ENCODE results near the gene SETD1B.

Gene SETD1B

GRCh38 chr12:121762269-121762668 is 41.5 kb upstream of the SETD1B start:
- 0 out of 3 replicates have a peak, but pooled peaks have one; percentile 10 for ATAC-seq
- TF ChIP-seq ZC3H10 (CRISPR knock-in tag; IDR thresholded peaks at IDR 0.05) (no peak), POU6F1 (CRISPR knock-in tag; IDR thresholded peaks at IDR 0.05; ENCODE audit: borderline replicate concordance, low read depth) (no peak), ZFP30 (CRISPR knock-in tag; IDR thresholded peaks at IDR 0.05) (no peak), ZFP3 (CRISPR knock-in tag; IDR thresholded peaks at IDR 0.05) (no peak), ARNTL (CRISPR knock-in tag; IDR thresholded peaks at IDR 0.05; ENCODE audit: borderline replicate concordance, low read depth) (no peak), ESRRG (CRISPR knock-in tag; IDR thresholded peaks at IDR 0.05) (no peak), CSRNP3 (CRISPR knock-in tag; IDR thresholded peaks at IDR 0.05) (no peak)

GRCh38 chr12:121764808-121765207 is 39.0 kb upstream of the SETD1B start:
- TF ChIP-seq PATZ1 (CRISPR knock-in tag; IDR thresholded peaks at IDR 0.05; ENCODE audit: borderline replicate concordance) (no peak), OSR1 (CRISPR knock-in tag; IDR thresholded peaks at IDR 0.05) (no peak), SNAI2 (CRISPR knock-in tag; IDR thresholded peaks at IDR 0.05) (no peak), POU6F1 (CRISPR knock-in tag; IDR thresholded peaks at IDR 0.05; ENCODE audit: borderline replicate concordance, low read depth) (no peak)
- no peak for ATAC-seq

GRCh38 chr12:121765573-121765972 is 38.2 kb upstream of the SETD1B start:
- TF ChIP-seq PATZ1 (CRISPR knock-in tag; IDR thresholded peaks at IDR 0.05; ENCODE audit: borderline replicate concordance) (no peak), GLIS3 (CRISPR knock-in tag; IDR thresholded peaks at IDR 0.05) (no peak), TOX (CRISPR knock-in tag; IDR thresholded peaks at IDR 0.05; ENCODE audit: borderline replicate concordance) (no peak)
- ATAC-seq = peak; percentile 80

DNA sequence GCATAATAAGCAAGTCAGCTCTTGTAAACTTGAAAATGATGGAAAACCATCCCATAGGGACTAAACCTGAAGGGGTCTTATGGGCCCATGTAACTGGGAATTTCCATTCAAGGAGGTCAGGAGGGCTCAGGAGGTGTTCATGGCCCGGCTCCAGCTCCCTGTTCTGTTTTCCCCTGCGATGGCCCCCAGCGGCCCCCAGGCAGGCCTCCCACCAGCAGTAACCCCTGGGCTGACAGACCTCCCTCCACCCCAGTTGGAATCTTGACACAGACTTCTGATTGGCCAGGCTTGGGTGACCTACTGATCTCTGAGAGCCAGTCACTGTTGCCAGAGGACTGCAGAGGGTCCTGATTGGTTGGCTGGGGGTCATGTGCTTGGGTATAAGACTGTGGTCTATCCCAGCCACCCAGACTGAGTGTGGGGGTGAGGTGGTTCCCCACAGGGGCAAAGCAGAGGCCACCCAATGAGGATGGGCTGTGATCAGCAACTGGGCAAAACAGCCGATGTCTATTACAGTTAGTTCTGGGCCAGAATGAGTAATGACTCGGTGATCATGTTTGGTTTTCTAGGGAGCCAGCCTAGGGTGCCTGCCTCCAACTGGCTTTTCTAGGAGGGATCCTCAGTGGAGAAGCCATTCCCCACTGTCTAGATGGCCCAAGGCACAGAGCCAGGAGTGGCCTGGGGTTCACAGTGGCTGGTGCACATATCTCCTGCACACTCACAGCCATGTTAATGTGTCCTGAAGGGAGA is 37.3 kb upstream of the SETD1B start:
- TF ChIP-seq GLIS3 (CRISPR knock-in tag; IDR thresholded peaks at IDR 0.05) (no peak), TOX (CRISPR knock-in tag; IDR thresholded peaks at IDR 0.05; ENCODE audit: borderline replicate concordance) (no peak), ZNF565 (CRISPR knock-in tag; conservative IDR thresholded peaks at IDR 0.05; ENCODE audit: low read depth) (no peak), BACH2 (CRISPR knock-in tag; IDR thresholded peaks at IDR 0.05; ENCODE audit: borderline replicate concordance) (no peak), ZFP3 (CRISPR knock-in tag; IDR thresholded peaks at IDR 0.05) (no peak), CSDC2 (CRISPR knock-in tag; IDR thresholded peaks at IDR 0.05) (no peak), ZC3H10 (CRISPR knock-in tag; IDR thresholded peaks at IDR 0.05) (no peak), ARNTL (CRISPR knock-in tag; IDR thresholded peaks at IDR 0.05; ENCODE audit: borderline replicate concordance, low read depth) (no peak), CREB5 (CRISPR knock-in tag; IDR thresholded peaks at IDR 0.05; ENCODE audit: low read depth) (no peak), TCF4 (CRISPR knock-in tag; IDR thresholded peaks at IDR 0.05; ENCODE audit: borderline replicate concordance) (no peak), OSR1 (CRISPR knock-in tag; IDR thresholded peaks at IDR 0.05) (no peak), POU6F1 (CRISPR knock-in tag; IDR thresholded peaks at IDR 0.05; ENCODE audit: borderline replicate concordance, low read depth) (no peak), ESRRG (CRISPR knock-in tag; IDR thresholded peaks at IDR 0.05) (no peak), ZFP30 (CRISPR knock-in tag; IDR thresholded peaks at IDR 0.05) (no peak), RARB (CRISPR knock-in tag; IDR thresholded peaks at IDR 0.05) (no peak)
- TF ChIP-seq, protein P1, sequence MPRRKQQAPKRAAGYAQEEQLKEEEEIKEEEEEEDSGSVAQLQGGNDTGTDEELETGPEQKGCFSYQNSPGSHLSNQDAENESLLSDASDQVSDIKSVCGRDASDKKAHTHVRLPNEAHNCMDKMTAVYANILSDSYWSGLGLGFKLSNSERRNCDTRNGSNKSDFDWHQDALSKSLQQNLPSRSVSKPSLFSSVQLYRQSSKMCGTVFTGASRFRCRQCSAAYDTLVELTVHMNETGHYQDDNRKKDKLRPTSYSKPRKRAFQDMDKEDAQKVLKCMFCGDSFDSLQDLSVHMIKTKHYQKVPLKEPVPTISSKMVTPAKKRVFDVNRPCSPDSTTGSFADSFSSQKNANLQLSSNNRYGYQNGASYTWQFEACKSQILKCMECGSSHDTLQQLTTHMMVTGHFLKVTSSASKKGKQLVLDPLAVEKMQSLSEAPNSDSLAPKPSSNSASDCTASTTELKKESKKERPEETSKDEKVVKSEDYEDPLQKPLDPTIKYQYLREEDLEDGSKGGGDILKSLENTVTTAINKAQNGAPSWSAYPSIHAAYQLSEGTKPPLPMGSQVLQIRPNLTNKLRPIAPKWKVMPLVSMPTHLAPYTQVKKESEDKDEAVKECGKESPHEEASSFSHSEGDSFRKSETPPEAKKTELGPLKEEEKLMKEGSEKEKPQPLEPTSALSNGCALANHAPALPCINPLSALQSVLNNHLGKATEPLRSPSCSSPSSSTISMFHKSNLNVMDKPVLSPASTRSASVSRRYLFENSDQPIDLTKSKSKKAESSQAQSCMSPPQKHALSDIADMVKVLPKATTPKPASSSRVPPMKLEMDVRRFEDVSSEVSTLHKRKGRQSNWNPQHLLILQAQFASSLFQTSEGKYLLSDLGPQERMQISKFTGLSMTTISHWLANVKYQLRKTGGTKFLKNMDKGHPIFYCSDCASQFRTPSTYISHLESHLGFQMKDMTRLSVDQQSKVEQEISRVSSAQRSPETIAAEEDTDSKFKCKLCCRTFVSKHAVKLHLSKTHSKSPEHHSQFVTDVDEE (CRISPR knock-in tag; IDR thresholded peaks at IDR 0.05) = no peak

More for the DNA sequence above, 37.3 kb upstream of the SETD1B start:
- peak; percentile 9; the same call in 1 of the 3 replicates for ATAC-seq
